Medulla oblongata (tissue), 1 donor: ENCODE data around the gene TIGIT.

ENCODE experiments used
- DNase-seq: peaks from one replicate; pipeline ENCODE4 v3.0.0-alpha.2; 2015; ENCODE audit errors: extremely low spot score

The TIGIT gene

DNA sequence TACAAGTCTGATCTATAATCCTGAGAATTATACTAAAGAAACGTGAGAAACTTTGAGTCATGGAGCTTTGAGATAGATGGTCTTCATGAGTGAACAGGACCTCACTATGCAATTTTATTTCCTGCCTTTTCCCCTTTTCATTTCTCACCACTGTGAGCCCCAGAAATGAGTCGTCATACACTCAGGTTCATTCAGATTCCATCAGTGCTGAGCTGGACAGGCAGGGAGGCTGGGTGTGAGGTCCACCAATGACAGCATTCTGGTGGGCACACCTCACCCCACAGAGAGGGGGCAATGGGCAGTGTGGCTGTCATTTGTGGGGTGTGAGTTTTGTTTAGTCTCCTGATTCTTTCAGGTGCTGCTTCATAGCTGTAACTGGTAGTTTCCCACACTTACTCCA lies 16.9 kb downstream of the TIGIT start:
- DNase-seq = no peak

- DNase-seq = no peak
Observed at GRCh38 chr3:114313426-114313825, 19.6 kb downstream of the TIGIT start.

DNA sequence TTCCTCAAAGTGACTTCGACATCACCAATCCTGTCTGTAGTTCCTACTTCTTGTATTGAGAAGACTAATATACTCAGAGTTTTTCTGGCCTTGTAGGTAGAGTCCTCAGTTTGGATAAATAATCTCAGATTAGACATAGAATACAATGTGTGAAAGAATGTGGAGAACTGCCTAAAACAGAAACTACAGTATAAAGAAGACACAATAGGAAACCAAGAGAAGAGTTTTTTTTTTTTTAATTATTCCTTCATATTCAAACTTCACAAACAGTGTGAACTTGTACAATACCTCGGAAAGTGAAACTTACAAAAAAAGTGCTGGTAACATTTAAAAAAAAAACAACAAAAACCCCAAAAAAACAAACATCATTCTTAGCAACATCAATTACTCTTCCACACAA lies 20.5 kb downstream of the TIGIT start:
- no peak for DNase-seq

- no peak for DNase-seq
Observed at GRCh38 chr3:114318295-114318694, 24.5 kb downstream of the TIGIT start.

DNA sequence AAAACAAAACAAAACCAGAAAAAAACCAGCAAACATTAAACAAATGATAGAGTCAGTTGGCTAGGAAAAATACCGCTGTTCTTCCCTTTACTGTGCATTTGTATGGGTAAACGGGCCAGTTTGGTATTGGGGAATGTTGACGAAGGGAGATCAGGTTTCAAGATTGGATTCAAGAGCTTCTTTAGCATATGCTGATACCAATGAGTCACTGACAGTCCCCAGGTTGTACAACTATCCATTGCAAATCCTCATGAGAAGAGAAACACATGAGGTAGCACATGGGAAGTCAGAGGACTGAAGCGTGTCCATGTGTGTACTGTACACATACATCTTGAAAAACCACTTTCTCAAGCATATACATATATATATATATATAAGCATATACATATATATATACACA lies 25.6 kb downstream of the TIGIT start:
- no peak for DNase-seq

GRCh38 chr3:114320246-114320645 lies 26.4 kb downstream of the TIGIT start:
- DNase-seq = no peak

GRCh38 chr3:114323546-114324254 lies 29.9 kb downstream of the TIGIT start:
- DNase-seq = no peak

DNA sequence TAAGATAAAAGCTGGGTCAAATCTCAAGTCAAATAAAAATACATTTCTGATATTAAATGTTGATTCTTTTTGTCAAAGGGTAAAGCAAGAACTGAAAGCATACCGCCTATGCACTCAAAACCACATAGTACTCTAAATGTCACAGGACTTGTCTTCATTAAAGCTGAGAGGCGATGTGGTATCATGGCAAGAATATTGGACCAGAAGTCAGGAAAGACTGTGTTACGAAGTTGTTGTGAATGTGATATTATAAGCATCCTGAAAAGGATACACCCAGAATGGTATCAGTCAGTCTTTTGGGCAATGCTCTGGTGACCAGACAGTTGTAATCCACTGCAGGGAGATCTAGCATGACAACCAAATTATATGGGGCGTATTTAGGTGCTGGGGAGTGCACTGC lies 33.8 kb downstream of the TIGIT start:
- DNase-seq = no peak

DNA sequence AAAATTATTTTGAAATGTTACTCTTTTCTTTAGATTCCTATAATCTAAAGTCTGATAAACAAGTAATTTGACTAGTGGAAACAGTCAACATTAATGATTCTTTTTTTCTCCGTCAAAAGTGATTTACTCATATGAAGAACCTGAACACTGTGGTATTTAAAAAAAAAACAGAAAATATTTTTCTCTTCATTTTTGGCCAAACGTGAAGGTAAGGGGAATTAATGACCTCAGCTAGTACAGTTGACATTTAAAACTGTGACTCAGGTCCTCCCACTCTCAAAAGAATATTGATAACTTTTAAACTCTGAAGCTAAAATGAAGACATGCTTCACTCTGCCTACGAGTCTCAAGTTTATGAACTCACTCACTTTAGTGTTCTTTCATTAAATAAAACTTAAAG lies 34.5 kb downstream of the TIGIT start:
- no peak for DNase-seq

- DNase-seq = no peak
Observed at GRCh38 chr3:114329823-114330222, 36.0 kb downstream of the TIGIT start.

- DNase-seq = no peak
Observed at GRCh38 chr3:114331007-114331406, 37.2 kb downstream of the TIGIT start.

GRCh38 chr3:114331710-114332109 lies 37.9 kb downstream of the TIGIT start:
- DNase-seq = no peak

GRCh38 chr3:114332342-114333179 lies 38.7 kb downstream of the TIGIT start:
- no peak for DNase-seq

DNA sequence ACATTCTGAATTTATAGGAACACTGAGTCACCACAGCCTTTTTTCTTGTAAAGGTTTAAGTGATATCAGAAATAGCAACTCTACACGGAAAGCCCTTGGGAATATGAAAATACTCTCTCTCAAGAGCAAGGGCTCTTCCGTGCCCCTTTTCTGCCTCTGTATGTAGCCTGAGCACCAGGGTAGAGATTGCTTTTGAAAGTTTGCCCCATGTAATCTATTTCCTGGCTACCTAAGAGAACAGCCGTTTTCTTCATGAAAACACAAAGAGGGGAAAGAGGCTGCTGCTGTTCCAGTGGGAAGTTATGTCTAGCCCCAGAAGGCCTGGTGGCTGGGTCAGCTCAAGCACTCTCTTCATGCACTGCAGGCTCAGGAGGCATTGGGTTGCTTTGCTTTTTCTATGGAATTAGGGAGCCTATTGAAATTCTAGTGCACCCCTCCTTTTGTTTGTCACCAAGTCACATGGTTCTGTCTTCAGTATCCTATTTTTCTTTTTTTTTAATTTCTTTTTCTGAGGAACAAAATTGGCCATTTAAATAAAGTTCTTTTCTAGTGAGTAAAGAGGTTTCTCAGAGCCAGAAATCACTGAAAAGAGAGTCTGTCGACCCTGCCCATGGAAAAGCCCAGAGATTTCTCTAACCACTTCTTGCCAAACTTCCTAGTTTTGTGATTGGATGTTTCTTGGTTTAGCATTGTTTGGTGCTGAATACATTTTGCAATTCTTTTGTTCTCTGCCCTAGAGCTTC lies 39.5 kb downstream of the TIGIT start:
- peak; percentile 79 for DNase-seq

- DNase-seq = no peak
Observed at GRCh38 chr3:114333923-114334240, 40.1 kb downstream of the TIGIT start.

GRCh38 chr3:114336122-114336697 lies 42.4 kb downstream of the TIGIT start:
- DNase-seq = no peak

DNA sequence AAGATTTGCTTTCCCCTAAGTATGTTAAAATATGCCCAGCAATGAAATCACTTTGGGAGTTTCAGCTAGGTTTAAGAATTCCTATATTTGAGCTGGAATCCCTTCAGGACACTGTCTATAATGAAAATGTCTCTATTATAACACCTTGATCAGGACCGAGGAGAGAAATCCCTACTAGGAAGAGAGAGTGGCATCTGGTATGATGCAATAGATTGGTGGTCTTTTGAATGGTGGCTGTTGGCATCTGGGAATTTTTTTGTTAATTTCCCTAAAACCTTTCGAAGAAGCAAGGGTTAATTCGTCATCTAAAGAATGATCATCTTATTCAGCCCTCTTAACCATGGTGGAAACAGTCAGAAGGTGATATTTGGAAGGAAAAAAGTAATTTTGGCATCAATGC lies 43.0 kb downstream of the TIGIT start:
- DNase-seq = no peak

DNA sequence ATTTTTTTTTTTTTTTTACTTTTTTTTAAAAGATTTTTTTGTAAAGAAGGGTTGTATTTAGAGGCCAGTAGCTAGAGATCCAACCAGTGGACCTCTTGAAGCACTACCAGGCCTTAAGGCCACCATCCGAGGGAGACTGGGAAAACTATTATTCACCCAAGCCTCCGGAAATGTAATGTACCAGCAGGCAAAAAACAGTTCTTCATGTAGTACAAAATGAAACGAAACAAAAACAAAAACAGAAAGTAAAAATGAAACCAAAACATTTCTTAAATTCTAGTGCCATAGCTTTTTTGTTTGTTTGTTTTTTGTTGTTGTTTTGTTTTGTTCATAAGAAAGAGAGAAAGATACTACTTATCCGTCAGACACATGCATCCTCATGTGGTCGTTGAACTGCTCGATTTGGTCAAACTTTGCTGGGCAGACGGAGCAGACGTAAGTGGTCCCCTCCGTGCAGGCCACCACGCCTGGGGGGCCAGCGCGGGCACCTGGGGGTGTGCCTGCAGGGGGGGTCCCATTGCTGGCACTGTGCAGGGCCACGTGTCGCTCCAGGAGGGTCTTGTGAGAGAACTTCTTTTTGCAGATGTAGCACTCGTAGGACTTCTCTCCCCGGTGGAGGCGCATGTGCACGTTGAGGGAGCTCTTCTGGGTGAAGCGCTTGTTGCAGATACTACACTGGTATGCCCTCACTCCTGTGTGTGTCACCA lies 45.0 kb downstream of the TIGIT start:
- no peak for DNase-seq

GRCh38 chr3:114344492-114344891 lies 50.7 kb downstream of the TIGIT start:
- DNase-seq = no peak

DNA sequence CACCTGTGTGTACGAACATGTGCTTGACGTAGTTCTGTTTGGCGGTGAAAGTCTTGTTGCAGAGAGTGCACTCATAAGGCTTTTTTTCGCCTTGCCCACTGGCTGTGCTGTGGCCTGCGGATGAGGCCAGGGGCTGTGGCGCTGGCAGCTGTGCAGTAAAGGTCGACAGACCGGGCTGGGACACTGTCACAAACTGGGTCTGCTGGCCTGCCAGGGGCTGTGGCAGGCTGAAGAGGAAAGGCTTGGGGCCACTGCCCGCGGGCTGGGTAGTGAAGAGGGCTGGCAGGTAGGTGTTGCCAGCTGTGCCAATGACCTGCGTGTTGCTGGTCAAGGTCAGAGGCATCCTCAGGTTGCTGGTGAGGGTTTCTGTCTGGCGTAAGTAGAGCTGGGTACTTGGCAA lies 56.4 kb downstream of the TIGIT start:
- DNase-seq = no peak

DNA sequence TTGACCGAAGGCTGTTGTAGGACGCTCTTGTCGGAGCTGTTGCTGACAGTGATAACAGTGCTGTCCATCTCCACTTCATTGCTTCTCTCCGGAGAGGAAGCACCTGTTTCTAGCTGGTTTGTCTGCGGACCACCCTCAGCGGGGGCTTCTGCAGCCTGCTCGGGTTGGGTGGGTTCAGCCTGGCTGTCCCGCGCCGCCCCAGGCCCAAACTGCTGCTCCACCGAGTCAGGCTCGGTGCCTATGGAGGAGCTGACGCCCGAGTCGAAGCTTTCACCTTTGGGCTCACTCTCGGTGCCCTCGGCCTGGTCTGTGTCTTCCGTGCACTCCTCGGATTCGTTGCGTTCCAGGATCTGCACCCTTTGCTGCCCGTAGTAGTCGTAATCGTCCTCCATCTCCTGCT lies 56.9 kb downstream of the TIGIT start:
- no peak for DNase-seq
